AG09319 (cell line): Measurements from ENCODE around the gene MIGA2.

Source experiments
- DNase-seq: peaks from one replicate; pipeline ENCODE4 v3.0.0-alpha.2; 2010; ENCODE audit warnings: low read depth; ENCODE audit errors: extremely low read depth
- CTCF ChIP-seq: IDR thresholded peaks from 2 replicates; pipeline ENCODE4 v1.5.1; 2011; ENCODE audit warnings: low read depth, mild to moderate bottlenecking, inconsistent platforms, low read length, moderate library complexity

Gene MIGA2

GRCh38 chr9:129068990-129069861, 32.8 kb downstream of the MIGA2 start:
- TF ChIP-seq CTCF: no peak
- no peak for DNase-seq

- TF ChIP-seq CTCF: no peak
- no peak for DNase-seq
Measured at GRCh38 chr9:129069862-129070641, 33.6 kb downstream of the MIGA2 start.

GRCh38 chr9:129070696-129071525, 34.5 kb downstream of the MIGA2 start:
- no peak for TF ChIP-seq CTCF

GRCh38 chr9:129071526-129072126, 35.2 kb downstream of the MIGA2 start:
- TF ChIP-seq CTCF: no peak
- no peak for DNase-seq

More at GRCh38 chr9:129070696-129071525, 34.5 kb downstream of the MIGA2 start:
- no peak for DNase-seq

- DNase-seq: no peak
Measured at GRCh38 chr9:129072171-129072570, 35.7 kb downstream of the MIGA2 start.

GRCh38 chr9:129073404-129073803, 37.0 kb downstream of the MIGA2 start:
- DNase-seq: no peak
- TF ChIP-seq CTCF: no peak

More at GRCh38 chr9:129072171-129072570, 35.7 kb downstream of the MIGA2 start:
- TF ChIP-seq CTCF: no peak
